ENCODE data around the gene ESRRA.

Gene ESRRA

DNA sequence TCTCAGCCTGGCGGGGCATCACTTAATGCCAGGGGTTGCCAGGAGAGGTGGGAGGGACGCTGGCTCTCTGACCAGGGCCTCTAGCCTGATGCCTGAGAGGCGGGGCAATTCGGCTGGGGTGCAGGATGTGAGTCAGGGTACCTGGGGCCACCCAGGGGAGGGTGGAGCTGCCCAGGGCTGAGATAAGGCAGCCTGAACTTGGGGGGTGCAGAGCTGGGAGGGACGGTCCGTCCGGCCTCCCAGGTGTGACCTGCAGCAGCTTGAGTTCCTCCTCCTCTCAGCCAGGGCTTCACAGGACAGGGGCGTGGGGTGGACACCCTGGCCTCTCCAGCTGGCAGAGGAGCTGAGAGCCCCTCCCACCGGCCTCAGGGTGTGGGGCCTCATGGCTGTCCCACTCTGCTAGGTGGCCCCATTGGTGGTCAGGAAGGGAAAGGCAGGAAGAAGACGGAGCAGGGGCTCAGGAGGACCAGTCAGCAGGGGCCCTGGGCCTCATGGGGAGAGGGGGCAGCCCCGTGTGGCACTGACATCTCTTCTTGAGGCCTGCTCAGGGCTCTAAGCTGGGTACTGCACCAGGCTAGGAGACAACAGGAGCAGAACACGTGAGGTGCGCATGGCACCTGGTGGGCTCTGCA lies 52.7 kb downstream of the ESRRA start:
- DNase-seq (ENCODE audit: low read depth, low spot score), result no peak
- Histone ChIP-seq H3K4me3 (ENCODE audit: insufficient read length, low read depth) (peak overlapping the region; percentile 95), H3K9ac (ENCODE audit: insufficient read length, low read depth) (peak overlapping the region; percentile 94), H3K9me3 (ENCODE audit: insufficient read depth, low read length) (no peaks in the 10 kb centered on the region), H3K36me3 (ENCODE audit: insufficient read depth, insufficient read length, low read length) (peaks cover 32% of the 10 kb centered on the region), H3K4me1 (ENCODE audit: insufficient read depth, insufficient read length) (peaks cover 48% of the 10 kb centered on the region), H3K27me3 (ENCODE audit: insufficient read depth, insufficient read length) (no peaks in the 10 kb centered on the region)
- no peak for TF ChIP-seq SUZ12 (IDR thresholded peaks at IDR 0.05; ENCODE audit: extremely low read depth, insufficient read depth, insufficient read length)
- no peak for TF ChIP-seq ZNF274 (IDR thresholded peaks at IDR 0.05; ENCODE audit: low read depth, low read length)
- TF ChIP-seq YY1 (IDR thresholded peaks at IDR 0.05; ENCODE audit: insufficient read depth, insufficient read length), result no peak

DNA sequence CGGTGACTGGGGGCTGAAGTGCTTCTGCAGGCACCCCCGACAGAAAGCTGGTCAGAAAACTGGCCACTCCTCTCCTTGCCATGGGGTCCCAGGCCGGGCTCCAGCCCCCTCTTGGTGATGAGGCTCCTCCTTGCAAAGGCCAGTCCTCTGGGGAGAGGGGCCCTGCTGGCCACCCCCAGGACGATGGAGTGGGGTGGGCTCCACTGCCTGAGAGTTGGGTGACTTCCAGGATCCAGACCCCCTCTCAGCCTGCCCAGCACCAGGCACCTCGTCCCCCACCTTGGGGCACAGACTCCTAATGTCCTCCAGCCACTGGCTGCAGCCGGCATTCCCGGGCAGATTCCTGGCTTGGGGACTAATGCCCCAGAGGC lies 53.2 kb downstream of the ESRRA start:
- Histone ChIP-seq H3K9ac (ENCODE audit: insufficient read length, low read depth) (peak overlapping the region; percentile 94), H3K9me3 (ENCODE audit: insufficient read depth, low read length) (no peaks in the 10 kb centered on the region)
- TF ChIP-seq SUZ12 (IDR thresholded peaks at IDR 0.05; ENCODE audit: extremely low read depth, insufficient read depth, insufficient read length) (no peak), YY1 (IDR thresholded peaks at IDR 0.05; ENCODE audit: insufficient read depth, insufficient read length) (no peak), ZNF274 (IDR thresholded peaks at IDR 0.05; ENCODE audit: low read depth, low read length) (no peak)

DNA sequence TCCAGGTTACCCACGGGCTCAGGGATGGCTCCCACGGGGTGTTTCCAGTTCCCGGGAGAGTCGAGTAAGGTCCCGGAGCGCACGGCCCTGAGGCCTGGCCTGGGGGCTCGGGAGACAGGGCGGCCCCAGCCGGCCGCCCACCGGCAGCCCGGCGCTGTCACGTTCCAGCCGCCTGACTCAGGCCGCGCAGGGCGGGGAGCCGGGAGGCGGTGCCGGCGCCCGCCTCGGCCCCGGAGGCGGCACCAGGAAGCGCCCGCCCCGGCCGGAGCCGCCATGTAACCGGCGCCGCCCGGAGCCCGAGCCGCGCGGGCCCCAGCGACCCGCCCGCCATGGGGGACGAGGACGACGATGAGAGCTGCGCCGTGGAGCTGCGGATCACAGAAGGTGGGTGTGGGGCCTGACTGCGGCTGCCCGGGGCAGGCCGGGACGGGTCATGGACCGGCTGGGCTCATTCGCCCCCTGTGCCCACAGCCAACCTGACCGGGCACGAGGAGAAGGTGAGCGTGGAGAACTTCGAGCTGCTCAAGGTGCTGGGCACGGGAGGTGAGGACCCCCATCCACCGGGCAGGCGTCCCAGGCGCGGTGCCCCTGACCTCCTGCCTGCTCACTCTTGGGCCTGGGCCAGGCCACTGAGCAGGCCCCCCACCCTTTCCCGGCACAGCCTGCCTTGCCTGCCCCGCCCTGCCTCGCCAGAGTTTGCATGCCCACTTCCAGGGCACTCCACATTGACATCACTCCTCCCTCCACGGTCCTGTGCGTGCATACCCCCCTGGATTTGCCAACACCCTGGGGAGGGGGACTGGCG lies 53.8 kb downstream of the ESRRA start, which contains the start of gene RPS6KA4:
Gene RPS6KA4 (plus strand): TSS at position 256 of the 805 bp plus-strand sequence. CDS start 74 bp downstream, at position 330.
- Histone ChIP-seq H3K4me1 (ENCODE audit: insufficient read depth, insufficient read length) (peaks cover 47% of the 10 kb centered on the region), H3K4me3 (ENCODE audit: insufficient read length, low read depth) (peak within 1 kb of the TSS; percentile 95), H3K9me3 (ENCODE audit: insufficient read depth, low read length) (no peaks in the 10 kb centered on the region), H3K27me3 (ENCODE audit: insufficient read depth, insufficient read length) (no peaks in the 10 kb centered on the region), H3K36me3 (ENCODE audit: insufficient read depth, insufficient read length, low read length) (peaks cover 43% of the 10 kb centered on the region), H3K9ac (ENCODE audit: insufficient read length, low read depth) (peak within 1 kb of the TSS; percentile 94)
- TF ChIP-seq ZNF274 (IDR thresholded peaks at IDR 0.05; ENCODE audit: low read depth, low read length) (no peak), YY1 (IDR thresholded peaks at IDR 0.05; ENCODE audit: insufficient read depth, insufficient read length) (no peak), SUZ12 (IDR thresholded peaks at IDR 0.05; ENCODE audit: extremely low read depth, insufficient read depth, insufficient read length) (no peak)
- DNase-seq (ENCODE audit: low read depth, low spot score), result no peak

More for the DNA sequence above, 53.2 kb downstream of the ESRRA start:
- Histone ChIP-seq H3K36me3 (ENCODE audit: insufficient read depth, insufficient read length, low read length) (peaks cover 37% of the 10 kb centered on the region), H3K27me3 (ENCODE audit: insufficient read depth, insufficient read length) (no peaks in the 10 kb centered on the region), H3K4me1 (ENCODE audit: insufficient read depth, insufficient read length) (peaks cover 48% of the 10 kb centered on the region), H3K4me3 (ENCODE audit: insufficient read length, low read depth) (peak overlapping the region; percentile 95)
- DNase-seq (ENCODE audit: low read depth, low spot score), result no peak

DNA sequence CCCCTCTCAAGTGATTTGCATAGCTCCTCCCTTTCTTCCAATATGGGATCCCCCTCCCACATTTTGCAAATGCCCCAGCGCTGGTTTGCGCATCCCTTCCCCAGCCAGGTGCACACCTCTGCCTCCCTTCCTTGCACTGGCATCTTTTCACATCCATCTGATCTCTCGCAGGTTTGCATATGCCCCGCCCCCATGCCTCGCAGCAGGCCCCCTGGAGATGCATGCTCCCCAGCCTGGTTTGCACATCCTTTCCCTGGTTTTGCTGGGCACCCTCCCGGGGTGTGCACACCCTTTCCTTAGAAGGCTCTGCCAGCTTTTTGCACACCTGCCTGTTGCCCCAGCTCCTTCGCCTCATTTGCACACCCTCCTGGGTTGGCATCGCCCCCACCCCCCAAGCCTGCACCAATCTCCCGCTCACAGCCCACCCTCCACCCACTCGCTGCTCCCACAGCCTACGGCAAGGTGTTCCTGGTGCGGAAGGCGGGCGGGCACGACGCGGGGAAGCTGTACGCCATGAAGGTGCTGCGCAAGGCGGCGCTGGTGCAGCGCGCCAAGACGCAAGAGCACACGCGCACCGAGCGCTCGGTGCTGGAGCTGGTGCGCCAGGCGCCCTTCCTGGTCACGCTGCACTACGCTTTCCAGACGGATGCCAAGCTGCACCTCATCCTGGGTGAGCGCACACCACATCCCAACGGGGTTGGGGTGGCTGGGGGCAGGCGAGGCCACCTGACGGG lies 54.6 kb downstream of the ESRRA start:
- DNase-seq (ENCODE audit: low read depth, low spot score), result no peak
- Histone ChIP-seq H3K27me3 (ENCODE audit: insufficient read depth, insufficient read length) (no peaks in the 10 kb centered on the region), H3K4me1 (ENCODE audit: insufficient read depth, insufficient read length) (peaks cover 43% of the 10 kb centered on the region), H3K9ac (ENCODE audit: insufficient read length, low read depth) (peak overlapping the region; percentile 94), H3K4me3 (ENCODE audit: insufficient read length, low read depth) (peak overlapping the region; percentile 95), H3K36me3 (ENCODE audit: insufficient read depth, insufficient read length, low read length) (peaks cover 48% of the 10 kb centered on the region), H3K9me3 (ENCODE audit: insufficient read depth, low read length) (no peaks in the 10 kb centered on the region)
- TF ChIP-seq YY1 (IDR thresholded peaks at IDR 0.05; ENCODE audit: insufficient read depth, insufficient read length), result no peak

DNA sequence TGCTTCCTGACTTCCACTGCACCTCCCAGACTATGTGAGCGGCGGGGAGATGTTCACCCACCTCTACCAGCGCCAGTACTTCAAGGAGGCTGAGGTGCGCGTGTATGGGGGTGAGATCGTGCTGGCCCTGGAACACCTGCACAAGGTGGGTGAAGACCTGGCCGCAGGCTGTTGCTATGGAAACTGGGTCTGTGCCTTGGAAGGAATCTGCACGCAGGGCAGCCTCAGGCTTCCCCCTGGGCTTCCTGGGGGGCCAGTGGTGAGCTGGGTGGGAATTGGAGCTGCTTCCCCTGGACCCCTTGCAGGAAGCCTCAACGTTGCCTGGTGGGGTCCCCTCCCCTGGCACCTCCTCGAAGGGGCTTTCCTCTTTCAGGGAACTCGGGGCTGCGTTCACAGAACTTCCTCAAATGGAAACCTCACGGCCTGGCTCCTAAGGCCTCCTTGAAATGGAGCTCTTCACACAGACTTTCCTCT lies 55.2 kb downstream of the ESRRA start:
- peaks cover 41% of the 10 kb centered on the region for H3K4me1 ChIP-seq (ENCODE audit: insufficient read depth, insufficient read length)
- H3K9me3 ChIP-seq (ENCODE audit: insufficient read depth, low read length), result no peaks in the 10 kb centered on the region
- H3K27me3 ChIP-seq (ENCODE audit: insufficient read depth, insufficient read length), result no peaks in the 10 kb centered on the region
- H3K36me3 ChIP-seq (ENCODE audit: insufficient read depth, insufficient read length, low read length), result peaks cover 54% of the 10 kb centered on the region
- peak overlapping the region; percentile 56 for H3K9ac ChIP-seq (ENCODE audit: insufficient read length, low read depth)
- no peak for DNase-seq (ENCODE audit: low read depth, low spot score)
- no peak overlapping the region for H3K4me3 ChIP-seq (ENCODE audit: insufficient read length, low read depth)
- TF ChIP-seq SUZ12 (IDR thresholded peaks at IDR 0.05; ENCODE audit: extremely low read depth, insufficient read depth, insufficient read length) (no peak), YY1 (IDR thresholded peaks at IDR 0.05; ENCODE audit: insufficient read depth, insufficient read length) (no peak), ZNF274 (IDR thresholded peaks at IDR 0.05; ENCODE audit: low read depth, low read length) (no peak)

DNA sequence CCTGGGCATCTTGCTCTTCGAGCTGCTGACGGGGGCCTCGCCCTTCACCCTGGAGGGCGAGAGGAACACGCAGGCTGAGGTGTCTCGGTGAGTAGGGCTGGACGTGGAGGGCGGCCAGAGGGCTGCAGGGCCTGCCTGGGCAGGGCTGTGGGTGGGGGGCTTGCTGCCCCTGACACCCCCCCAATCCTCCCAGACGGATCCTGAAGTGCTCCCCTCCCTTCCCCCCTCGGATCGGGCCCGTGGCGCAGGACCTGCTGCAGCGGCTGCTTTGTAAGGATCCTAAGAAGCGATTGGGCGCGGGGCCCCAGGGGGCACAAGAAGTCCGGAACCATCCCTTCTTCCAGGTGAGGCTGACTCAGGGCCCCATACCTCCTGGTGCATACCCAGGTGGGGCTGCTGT lies 56.3 kb downstream of the ESRRA start:
- no peak for DNase-seq (ENCODE audit: low read depth, low spot score)
- Histone ChIP-seq H3K4me1 (ENCODE audit: insufficient read depth, insufficient read length) (peaks cover 37% of the 10 kb centered on the region), H3K9me3 (ENCODE audit: insufficient read depth, low read length) (no peaks in the 10 kb centered on the region), H3K27me3 (ENCODE audit: insufficient read depth, insufficient read length) (no peaks in the 10 kb centered on the region), H3K36me3 (ENCODE audit: insufficient read depth, insufficient read length, low read length) (peaks cover 59% of the 10 kb centered on the region), H3K9ac (ENCODE audit: insufficient read length, low read depth) (no peak overlapping the region), H3K4me3 (ENCODE audit: insufficient read length, low read depth) (no peak overlapping the region)
- TF ChIP-seq ZNF274 (IDR thresholded peaks at IDR 0.05; ENCODE audit: low read depth, low read length) (no peak), SUZ12 (IDR thresholded peaks at IDR 0.05; ENCODE audit: extremely low read depth, insufficient read depth, insufficient read length) (no peak), YY1 (IDR thresholded peaks at IDR 0.05; ENCODE audit: insufficient read depth, insufficient read length) (no peak)

DNA sequence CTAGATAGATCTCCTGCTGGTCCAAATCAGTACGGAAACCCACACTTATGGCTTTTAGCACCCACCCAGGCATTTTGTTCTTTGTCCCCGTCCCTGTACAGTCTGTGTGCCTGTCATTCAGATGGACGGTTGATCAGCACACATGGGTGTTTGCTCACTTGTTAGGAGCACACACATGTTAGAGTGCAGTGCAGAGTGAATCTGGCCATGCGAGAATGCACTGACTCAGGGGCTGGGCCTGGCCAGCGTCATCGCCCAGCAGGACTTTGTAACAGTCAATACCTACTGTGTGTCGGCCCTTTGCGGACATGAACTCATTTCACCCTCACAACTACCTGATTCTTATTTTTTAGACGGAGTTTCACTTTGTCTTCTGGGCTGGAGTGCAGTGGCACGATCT lies 57.0 kb downstream of the ESRRA start:
- H3K4me1 ChIP-seq (ENCODE audit: insufficient read depth, insufficient read length), result peaks cover 31% of the 10 kb centered on the region
- TF ChIP-seq SUZ12 (IDR thresholded peaks at IDR 0.05; ENCODE audit: extremely low read depth, insufficient read depth, insufficient read length), result no peak
- no peak for TF ChIP-seq ZNF274 (IDR thresholded peaks at IDR 0.05; ENCODE audit: low read depth, low read length)
- no peak for TF ChIP-seq YY1 (IDR thresholded peaks at IDR 0.05; ENCODE audit: insufficient read depth, insufficient read length)
- H3K27me3 ChIP-seq (ENCODE audit: insufficient read depth, insufficient read length), result no peaks in the 10 kb centered on the region
- no peak overlapping the region for H3K4me3 ChIP-seq (ENCODE audit: insufficient read length, low read depth)
- peaks cover 60% of the 10 kb centered on the region for H3K36me3 ChIP-seq (ENCODE audit: insufficient read depth, insufficient read length, low read length)
- DNase-seq (ENCODE audit: low read depth, low spot score), result no peak
- H3K9ac ChIP-seq (ENCODE audit: insufficient read length, low read depth), result no peak overlapping the region
- no peaks in the 10 kb centered on the region for H3K9me3 ChIP-seq (ENCODE audit: insufficient read depth, low read length)
